Measurements from ENCODE around the gene ARHGEF17.

DNA sequence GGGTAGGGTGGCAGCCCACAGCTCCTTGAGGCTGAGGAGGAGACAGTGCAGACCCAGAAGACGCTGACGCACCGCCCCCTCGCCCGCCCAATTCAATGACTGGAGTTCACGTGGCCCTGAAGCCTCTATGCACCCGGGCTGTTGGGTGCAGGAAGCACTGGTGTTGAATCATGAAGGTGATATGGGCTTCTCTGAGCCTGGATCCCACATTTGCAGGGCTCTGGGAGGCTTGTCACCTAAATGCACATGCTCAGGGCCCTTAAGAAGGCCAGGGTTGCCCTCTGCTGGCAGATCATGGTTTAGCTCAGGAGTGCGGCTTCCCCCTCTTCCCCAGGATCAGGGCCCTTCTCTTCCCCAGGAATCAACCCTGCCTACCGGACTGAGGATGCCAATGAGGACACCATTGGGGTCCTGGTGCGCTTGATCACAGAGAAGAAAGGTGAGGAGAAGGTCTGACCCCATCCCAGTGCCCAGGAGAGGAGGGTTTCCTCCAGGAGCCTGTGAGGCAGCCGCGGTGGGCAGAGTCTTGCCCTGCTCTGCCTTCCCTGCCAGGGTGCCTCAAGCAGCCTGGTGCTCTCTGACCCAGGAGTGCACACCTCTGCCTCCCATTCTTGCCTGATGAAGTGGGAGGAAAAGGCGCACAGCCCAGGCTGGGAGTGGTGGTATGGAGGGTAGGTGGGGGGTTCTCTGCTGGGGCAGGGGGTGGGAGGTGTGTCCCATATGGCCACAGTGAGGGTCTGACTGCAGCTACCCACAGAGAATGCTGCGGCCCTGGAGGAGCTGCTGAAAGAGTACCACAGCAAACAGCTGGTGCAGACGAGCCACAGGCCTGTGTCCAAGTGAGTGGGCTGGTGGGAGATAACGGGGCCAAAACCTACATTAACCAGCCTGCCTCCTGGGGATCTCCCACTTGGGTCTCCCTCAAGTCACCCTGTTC lies 85.7 kb downstream of the ARHGEF17 start:
- TF ChIP-seq, protein P1, sequence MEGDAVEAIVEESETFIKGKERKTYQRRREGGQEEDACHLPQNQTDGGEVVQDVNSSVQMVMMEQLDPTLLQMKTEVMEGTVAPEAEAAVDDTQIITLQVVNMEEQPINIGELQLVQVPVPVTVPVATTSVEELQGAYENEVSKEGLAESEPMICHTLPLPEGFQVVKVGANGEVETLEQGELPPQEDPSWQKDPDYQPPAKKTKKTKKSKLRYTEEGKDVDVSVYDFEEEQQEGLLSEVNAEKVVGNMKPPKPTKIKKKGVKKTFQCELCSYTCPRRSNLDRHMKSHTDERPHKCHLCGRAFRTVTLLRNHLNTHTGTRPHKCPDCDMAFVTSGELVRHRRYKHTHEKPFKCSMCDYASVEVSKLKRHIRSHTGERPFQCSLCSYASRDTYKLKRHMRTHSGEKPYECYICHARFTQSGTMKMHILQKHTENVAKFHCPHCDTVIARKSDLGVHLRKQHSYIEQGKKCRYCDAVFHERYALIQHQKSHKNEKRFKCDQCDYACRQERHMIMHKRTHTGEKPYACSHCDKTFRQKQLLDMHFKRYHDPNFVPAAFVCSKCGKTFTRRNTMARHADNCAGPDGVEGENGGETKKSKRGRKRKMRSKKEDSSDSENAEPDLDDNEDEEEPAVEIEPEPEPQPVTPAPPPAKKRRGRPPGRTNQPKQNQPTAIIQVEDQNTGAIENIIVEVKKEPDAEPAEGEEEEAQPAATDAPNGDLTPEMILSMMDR (IDR thresholded peaks at IDR 0.05) = peak; percentile 67 to 83 (median 83)
- TF ChIP-seq POLR2A (IDR thresholded peaks at IDR 0.05; ENCODE audit: low read depth) = no peak

Data from esophagus muscularis mucosa (tissue), 3 donors.